Daoy (cell line): Measurements from ENCODE around the gene TRAF2. TPM values are rescaled to one million over a fixed set of nuclear protein-coding genes. Genes with fewer than 3 reads are reported as not detected.
"Not testable (repeated sequence)": the region's sequence is repeated elsewhere in the genome, so short reads cannot be mapped to it uniquely, and the experiment has no call there.

Experiments used
- DNase-seq: peaks from one replicate; pipeline ENCODE4 v3.0.0-alpha.2; 2015; ENCODE audit warnings: low read depth
- total RNA-seq: library from RNA; depleted of rRNA; stranded (reverse); fragments of >200 nt; shearing (Covaris generic); gene quantifications from 2 replicates; pipeline ENCODE4 v1.2.3, GENCODE V29; 2014; rRNA removed

TRAF2 gene
- total RNA-seq, result 25.4 and 34.6 TPM in 2 replicates

DNA sequence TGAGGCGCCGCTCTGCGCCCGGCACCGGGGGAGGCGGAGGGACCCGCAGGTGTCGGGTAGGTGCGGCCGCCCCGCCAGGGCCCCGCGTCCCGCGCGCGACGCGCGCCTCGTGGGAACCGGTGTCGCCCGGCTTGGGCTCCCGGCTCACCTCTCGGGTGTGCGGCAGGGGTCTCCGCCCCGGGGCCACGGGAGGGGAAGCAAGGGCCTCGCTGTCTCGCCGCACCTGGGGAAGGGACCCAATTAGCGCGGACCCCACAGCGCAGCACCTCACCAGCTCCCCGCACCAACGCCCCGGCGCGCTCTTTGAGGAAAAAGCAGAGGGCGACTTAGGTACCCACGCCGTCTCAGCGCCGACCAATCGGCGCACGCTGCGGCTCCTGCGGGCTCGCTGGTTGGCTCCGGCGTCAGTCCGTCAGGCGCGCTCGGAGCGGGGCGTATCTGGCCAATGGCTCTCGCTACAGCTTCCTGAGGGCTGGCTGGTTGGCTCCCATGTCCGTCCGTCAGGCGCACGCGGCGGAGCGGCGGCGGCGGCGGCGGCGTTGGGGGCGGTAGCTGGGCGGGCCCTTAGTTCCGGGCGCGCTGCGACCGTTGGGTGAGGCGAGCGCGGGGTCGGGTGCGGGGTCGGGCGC lies at the start of gene TRAF2:
TSS of gene TRAF2 (plus strand) at position 567 of the 629 bp plus-strand sequence. CDS start 12,225 bp downstream, outside the sequence.
- DNase-seq, result peak; percentile 100

GRCh38 chr9:136837146-136837855 lies 49.0 kb upstream of the TRAF2 start:
- no peak for DNase-seq

- DNase-seq, result not testable (repeated sequence)
Measured at GRCh38 chr9:136837856-136838277, 48.4 kb upstream of the TRAF2 start.

- DNase-seq, result no peak
Measured at GRCh38 chr9:136838314-136839228, 47.7 kb upstream of the TRAF2 start.

- DNase-seq, result no peak
Measured at GRCh38 chr9:136839229-136840139, 46.8 kb upstream of the TRAF2 start.

DNA sequence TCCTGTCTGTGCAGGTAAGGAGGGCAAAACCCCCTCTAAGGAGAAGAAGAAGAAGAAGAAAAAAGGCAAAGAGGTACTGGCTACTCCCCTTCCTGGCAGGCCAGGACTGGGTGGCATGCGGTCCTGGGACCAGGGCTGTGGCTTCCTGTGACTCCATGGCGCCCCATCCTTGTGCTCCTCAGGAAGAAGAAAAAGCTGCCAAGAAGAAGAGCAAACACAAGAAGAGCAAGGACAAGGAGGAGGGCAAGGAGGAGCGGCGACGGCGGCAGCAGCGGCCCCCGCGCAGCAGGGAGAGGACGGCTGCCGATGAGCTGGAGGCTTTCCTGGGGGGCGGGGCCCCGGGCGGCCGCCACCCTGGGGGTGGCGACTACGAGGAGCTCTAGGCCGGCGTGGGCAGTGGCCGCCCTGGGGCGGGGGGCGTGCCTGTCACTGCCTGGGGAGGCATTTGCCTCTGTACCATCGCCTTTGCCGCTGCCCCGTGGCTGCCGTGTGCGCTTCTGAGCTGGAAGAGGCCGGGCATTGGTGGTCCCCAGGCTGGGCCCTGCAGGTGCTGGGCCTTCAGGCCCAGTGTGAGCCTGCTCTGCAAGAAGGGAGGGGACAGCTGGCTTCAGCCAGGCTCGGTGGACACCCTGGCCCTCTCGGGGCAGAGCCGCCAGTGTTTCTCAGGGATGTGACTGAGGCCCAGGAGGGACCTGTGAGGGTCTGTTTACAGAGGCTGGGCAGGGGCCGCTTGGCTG lies 46.0 kb upstream of the TRAF2 start:
- DNase-seq, result peak; percentile 34

DNA sequence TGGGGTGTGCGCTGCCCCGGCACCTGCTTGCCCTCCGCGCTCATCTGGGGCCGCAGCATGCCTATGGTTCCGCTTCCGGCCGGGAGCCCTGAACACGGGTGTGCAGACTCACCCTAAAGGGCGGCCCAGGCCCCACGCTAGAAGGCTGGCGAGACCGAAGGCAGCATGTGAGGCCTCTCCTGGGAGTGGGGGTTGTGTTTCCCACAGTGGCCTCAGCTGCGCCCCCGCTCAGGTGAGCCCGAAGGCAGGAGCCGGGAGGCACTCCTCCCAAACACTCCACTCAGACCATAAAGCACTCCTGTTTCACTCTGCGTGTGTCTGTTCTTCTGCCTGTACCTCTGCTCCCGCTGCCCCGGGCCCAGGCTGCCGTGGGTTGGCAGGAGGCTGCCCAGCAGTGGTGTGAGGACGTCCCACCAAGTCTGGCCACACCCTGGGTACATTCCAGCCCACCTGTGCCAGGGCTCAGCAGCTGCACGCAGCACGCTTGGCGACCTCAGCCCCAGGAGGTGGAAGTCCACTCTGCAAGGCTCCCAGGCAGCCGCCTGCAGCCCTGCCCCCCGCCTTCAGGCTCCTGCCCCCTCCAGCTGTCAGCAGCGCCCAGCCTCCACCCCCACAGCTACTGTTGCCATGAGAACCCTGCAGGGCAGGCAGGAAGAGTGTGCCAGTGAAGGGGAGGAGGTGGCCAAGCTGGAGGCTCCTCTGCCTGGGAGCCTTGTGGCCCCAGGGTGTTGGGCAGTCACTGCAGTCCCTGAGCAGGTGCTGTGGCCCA lies 45.3 kb upstream of the TRAF2 start:
- peak; percentile 83 for DNase-seq

DNA sequence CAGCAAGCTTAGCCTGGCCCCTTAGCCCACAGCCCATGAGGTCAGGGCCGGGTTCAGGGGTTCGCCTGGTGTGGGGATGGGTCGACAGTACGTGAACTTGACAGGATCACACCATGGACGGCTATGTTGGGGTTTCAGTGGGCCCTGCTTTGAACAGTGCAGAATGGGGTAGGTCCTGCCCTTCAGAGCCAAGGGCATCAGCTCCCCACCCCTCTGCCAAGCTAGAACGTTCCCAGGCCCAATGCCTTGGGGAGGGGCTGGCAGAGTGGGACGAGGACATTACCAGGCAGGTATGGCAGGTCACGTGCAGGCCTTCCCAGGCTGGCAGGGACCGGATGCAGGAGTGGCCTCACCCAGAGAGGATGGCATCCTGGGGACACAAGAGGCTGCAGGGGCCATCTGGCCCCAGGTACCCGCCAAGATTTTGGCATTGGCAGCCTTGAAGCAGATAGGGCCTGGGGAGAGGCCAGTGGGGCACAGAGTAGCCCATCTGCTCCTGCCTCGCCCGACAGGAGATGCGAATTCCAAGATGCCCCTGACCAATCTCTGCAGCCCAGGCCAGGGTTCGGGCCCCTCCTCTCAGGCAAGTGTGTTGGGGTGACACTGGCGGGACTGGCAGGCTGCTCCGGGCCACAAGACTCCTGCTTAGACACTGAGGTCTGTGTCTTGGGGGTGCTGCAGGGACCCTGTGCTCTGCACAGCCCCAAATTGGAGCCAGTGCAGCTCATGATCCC lies 44.5 kb upstream of the TRAF2 start:
- DNase-seq, result peak; percentile 28

- DNase-seq, result peak; percentile 89
Measured at GRCh38 chr9:136842380-136842948, 43.9 kb upstream of the TRAF2 start, which contains the start of gene AJM1. TSS of gene AJM1 (plus strand) at chr9:136842478. CDS start at chr9:136844415, 1,937 bp downstream.

DNA sequence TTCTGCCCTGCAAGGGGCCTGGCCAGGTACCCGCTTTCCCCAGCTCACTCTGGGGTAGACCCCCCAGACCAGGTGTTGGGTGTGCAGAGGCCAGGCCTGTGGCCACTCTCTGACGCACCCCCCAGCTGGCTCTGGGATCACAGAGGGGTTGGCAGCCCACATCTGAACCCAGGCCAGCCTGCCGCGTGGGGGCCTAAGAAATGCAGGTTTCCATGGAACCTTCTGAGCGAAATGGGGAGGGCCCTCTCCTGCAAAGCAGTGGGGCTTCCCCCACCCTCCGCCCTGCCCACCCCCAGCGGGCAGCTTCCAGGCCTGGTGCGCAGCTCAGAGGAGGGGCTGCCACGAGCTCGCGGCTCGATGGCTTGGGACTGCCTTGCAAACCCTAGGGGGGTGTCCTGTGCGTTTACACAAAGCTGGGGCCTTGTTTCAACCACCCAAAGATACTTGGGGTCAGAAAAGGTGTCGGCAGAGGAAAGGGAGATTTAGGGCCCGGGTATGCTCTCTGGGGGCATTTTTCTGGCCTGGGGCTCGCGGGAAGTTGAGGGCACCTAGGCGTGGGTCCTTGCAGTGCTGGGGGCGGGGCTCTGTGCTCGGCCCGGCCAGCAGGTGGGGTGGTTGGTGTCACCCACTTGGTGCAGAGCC lies 43.0 kb upstream of the TRAF2 start:
- not testable (repeated sequence) for DNase-seq

DNA sequence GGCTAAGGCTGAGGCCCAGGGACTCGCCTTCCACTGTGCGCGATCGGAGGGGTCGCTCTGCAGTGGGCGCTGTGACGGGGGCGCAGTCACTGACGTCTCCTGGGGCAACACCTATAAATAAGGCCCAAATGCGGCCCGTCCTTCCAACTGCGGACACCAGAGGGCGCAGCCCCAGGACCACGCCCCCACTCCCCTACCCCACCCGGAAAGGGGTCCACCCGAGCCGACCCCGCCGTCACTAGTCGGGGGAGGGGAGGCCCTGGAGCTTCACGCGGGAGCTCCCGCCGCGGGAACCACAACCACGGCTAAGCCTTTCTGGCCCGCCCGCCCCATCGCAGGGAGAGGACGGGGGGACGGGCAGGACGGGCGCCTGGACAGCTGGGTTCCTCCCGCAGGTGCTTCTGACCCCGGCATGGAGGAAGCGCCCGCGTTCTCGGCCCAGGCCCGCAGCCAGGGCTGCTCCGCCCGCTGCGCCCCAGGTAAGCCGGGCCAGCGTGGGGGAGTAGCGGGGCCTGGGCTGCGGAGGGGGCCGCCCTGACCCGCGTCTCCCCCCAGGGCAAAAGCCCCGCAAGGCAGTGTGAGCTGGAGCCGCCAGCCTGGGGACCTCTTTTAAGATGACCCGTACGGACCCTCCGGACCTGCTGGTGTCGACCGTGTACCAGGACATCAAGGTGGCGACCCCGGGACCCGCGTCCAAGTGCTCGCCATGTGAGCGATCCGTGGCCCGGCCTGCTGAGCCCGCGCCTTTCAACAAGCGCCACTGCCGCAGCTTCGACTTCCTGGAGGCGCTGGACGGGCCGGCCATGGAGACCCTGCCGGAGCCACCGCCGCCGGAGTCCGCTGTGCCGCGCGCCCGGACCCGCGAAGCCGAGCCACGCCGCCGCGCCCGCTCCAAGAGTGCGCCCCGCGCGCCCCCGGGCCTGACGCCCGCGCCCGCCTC lies 42.2 kb upstream of the TRAF2 start:
- DNase-seq, result not testable (repeated sequence)

- no peak for DNase-seq
Measured at GRCh38 chr9:136844761-136845464, 41.4 kb upstream of the TRAF2 start.

- no peak for DNase-seq
Measured at GRCh38 chr9:136845465-136846260, 40.7 kb upstream of the TRAF2 start.

DNA sequence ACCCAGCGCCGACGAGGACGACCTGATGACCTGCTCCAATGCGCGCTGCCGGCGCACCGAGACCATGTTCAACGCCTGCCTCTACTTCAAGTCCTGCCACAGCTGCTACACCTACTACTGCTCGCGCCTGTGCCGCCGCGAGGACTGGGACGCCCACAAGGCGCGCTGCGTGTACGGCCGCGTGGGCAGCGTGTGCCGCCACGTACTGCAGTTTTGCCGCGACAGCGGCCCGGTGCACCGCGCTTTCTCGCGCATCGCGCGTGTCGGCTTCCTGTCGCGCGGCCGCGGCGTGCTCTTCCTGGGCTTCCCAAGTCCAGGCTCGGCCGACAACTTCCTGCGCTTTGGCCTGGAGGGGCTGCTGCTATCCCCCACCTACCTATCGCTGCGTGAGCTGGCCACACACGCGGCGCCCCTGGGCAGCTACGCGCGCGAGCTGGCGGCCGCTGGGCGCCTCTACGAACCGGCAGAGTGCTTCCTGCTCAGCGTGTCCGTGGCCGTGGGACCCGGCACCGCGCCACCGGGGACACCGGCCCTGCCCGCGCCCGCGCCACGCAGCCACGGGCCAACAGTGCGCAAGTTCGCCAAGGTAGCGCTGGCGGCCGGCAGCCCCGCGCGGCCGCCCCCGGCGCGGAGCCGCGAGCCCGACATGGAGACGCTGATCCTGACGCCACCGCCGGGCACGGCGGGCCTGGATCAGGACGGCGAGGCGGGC lies 39.8 kb upstream of the TRAF2 start:
- DNase-seq, result no peak
